Gastrocnemius medialis (tissue), 4 donors: ENCODE results near the gene BCKDK.

Experiments used
- CTCF ChIP-seq, 5 experiments: fragments of 450-650 bp in 3 of 5; fragments of 200-600 bp in 2 of 5; sonication (generic) in 2 of 5; IDR thresholded peaks in 4 of 5; conservative IDR thresholded peaks in 1 of 5; 1 replicate in 4 of 5; 2 replicates in 1 of 5; pipeline ENCODE4 v1.5.1; 2016 to 2019; ENCODE audit warnings: antibody characterized with exemption in 5 of 5, mild to moderate bottlenecking in 3 of 5, moderate library complexity in 3 of 5
- POLR2A ChIP-seq, 2 donors: fragments of 450-650 bp; IDR thresholded peaks; one replicate each; pipeline ENCODE4 v1.6.1; 2017; ENCODE audit warnings: antibody characterized with exemption in 2 of 2, mild to moderate bottlenecking in 2 of 2, moderate library complexity in 2 of 2

GRCh38 chr16:31063495-31063842, 44.7 kb upstream of the BCKDK start:
- no peak for TF ChIP-seq CTCF (IDR thresholded peaks at IDR 0.05 in 4 of 5, conservative IDR thresholded peaks at IDR 0.05 in 1 of 5)
- no peak for TF ChIP-seq POLR2A (IDR thresholded peaks at IDR 0.05)
